Mononuclear cell (primary cell): ENCODE results near the gene ARID5B. TPM values are rescaled to one million over a fixed set of nuclear protein-coding genes. Genes with fewer than 3 reads are reported as not detected.

Source experiments
- H3K27me3 ChIP-seq: 2 replicates; pipeline ENCODE4 v1.6.0; 2011; ENCODE audit warnings: low read length, control low read depth; ENCODE audit not compliant: insufficient read depth
- H3K4me1 ChIP-seq: 2 replicates; pipeline ENCODE4 v1.5.1; 2011; ENCODE audit warnings: mild to moderate bottlenecking, low read length, control low read depth; ENCODE audit not compliant: insufficient read depth
- H3K4me3 ChIP-seq: 2 replicates; pipeline ENCODE4 v1.5.1; 2011; ENCODE audit warnings: mild to moderate bottlenecking, low read length, moderate library complexity
- H3K9me3 ChIP-seq: 2 replicates; pipeline ENCODE4 v1.5.1; 2011; ENCODE audit warnings: low read depth, mild to moderate bottlenecking, control low read depth, low read length
- total RNA-seq: library from RNA; depleted of rRNA; stranded (reverse); fragments of >200 nt; gene quantifications from one replicate; pipeline ENCODE4 v1.2.3, GENCODE V29; 2012

Gene ARID5B
- total RNA-seq, 1 donor = 52.9 TPM

DNA sequence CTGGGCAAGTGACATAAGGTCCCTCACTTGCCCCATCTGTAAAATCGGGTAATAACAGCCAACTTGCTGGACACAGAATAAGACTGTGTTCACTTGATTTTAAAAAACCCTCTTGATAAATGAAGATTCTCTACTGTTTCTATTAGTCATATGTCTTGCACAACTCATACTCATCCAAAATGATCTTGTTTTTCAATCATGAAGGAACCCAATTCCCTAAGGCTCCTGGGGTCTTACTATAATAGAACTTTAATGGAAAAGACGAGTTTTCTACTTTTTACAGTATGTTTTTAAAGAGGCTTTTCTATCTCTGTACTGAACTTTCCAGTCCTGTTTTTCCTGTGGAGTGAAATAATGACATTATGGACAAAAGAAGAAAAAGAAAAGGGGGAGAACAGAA lies 103.8 kb downstream of the ARID5B start:
- no peaks in the 10 kb centered on the region for H3K27me3 ChIP-seq
- no peak overlapping the region for H3K4me3 ChIP-seq
- peaks cover 20% of the 10 kb centered on the region for H3K4me1 ChIP-seq
- no peaks in the 10 kb centered on the region for H3K9me3 ChIP-seq

DNA sequence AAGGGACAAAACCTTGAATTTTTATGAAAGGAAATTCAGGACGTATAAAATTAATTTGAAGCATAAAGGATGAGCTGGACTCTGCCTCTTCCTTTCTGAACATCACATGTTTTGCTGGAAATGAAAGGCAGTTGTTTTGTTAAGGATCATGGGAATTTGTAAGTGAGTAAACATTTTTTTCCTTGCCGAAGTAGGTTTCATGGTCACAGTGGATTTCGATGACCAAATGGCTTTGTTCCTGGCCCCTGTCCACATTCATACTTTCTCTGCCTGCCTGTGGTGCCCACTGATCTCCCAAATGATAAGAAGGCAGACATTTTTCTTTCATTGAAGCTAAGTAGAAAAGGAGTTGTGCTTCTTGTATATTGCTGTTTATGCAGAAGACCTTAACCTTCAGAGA lies 104.2 kb downstream of the ARID5B start:
- H3K27me3 ChIP-seq = no peaks in the 10 kb centered on the region
- H3K4me1 ChIP-seq = peaks cover 20% of the 10 kb centered on the region
- no peaks in the 10 kb centered on the region for H3K9me3 ChIP-seq
- no peak overlapping the region for H3K4me3 ChIP-seq

DNA sequence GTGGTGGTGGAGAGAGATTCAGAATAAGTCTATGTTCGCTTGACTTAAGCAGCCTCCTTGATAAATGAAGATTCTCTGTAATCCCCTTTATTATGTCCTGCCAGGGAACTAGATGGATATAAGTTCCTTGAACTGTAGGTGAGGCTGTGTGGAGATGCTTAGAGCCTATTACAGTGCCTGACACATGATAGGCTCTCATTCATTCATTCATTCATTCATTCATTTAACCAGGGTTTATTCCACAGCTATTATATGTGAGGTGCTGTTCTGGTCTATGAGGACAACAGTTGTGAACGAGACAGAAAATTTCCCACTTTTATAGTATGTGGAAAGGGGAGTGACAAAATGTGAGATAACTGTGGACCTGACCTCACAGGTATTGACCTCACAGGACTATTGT lies 105.6 kb downstream of the ARID5B start:
- H3K9me3 ChIP-seq = no peaks in the 10 kb centered on the region
- no peaks in the 10 kb centered on the region for H3K27me3 ChIP-seq
- H3K4me1 ChIP-seq = peaks cover 12% of the 10 kb centered on the region
- H3K4me3 ChIP-seq = no peak overlapping the region

DNA sequence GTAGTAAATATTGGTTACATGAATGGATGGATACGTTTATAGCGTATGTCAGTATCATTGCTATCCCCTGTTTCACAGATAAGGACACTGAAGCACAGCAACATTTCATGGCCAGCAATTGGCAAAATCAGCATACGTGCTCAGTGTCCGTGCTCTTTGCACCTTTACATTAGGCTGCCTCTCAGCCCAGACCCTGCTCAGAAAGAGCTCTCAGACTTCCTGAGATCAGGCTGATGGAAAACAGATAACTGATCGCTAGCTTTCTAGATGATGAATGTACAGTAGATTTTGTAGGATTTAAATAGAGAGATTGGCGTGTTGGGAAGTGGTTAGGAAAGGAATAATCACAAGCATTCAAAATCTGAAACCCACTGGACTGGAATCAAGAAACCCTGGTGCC lies 106.7 kb downstream of the ARID5B start:
- no peaks in the 10 kb centered on the region for H3K27me3 ChIP-seq
- H3K4me1 ChIP-seq = peaks cover 12% of the 10 kb centered on the region
- H3K9me3 ChIP-seq = no peaks in the 10 kb centered on the region
- H3K4me3 ChIP-seq = no peak overlapping the region

DNA sequence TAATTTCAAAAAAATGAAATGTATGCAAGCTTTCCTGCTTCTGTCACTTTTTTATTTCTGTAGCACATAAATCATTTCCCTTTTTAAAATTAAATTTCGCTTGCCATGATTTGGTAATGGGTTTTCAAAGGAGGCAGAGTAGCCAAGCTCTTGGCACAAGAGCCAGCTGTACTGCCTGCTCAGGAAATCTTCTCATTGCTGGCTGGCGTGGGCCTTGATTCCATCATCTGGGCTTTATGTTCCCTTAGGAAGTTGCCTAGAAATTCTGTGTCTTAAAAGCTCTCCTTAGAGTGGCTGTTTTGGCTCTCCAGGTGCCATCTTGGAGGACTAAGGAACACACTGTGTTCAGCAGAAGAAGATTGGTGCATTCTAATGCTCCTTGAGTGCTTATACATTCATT lies 107.4 kb downstream of the ARID5B start:
- Histone ChIP-seq H3K9me3 (no peaks in the 10 kb centered on the region), H3K4me1 (peaks cover 8% of the 10 kb centered on the region), H3K4me3 (no peak overlapping the region), H3K27me3 (no peaks in the 10 kb centered on the region)

DNA sequence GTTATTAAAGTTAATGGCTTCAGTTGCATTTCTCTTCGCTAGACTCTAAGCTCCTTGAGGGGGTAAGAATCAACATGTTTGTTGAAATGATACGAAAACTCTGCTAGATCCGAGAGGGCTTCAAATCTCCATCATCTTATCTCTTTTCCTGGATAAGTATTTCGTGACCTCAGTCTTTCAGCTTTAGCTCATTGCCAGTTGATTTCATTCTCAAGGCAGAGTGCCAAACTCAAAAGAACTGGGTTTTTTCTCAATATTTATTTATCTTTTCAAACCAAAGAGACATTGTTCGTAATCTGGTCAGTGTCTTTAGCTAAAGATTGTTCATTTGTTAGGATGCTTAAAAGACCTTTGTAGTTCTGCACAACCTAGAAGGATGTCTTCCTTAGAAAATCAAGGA lies 108.9 kb downstream of the ARID5B start:
- peaks cover 5% of the 10 kb centered on the region for H3K4me1 ChIP-seq
- H3K27me3 ChIP-seq = no peaks in the 10 kb centered on the region
- no peak overlapping the region for H3K4me3 ChIP-seq
- no peaks in the 10 kb centered on the region for H3K9me3 ChIP-seq

DNA sequence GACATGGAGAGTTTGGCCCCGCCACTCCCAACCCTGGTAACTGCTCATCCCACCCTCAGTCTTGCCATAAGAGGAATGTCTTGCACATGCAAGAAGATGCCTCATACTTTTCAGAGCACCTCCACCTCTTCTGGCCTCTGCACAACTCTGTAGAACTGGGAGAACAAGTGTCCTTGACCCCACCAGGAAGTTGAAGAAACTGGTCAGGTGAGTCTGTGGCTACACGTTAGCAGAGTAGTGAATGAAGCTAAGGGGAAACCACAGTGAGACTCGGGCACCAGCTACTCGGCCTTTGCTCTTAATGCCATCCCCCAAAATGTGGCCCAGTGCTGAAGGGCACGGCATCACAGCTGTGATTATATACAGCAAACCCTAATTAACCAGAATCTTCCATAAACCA lies 110.1 kb downstream of the ARID5B start:
- Histone ChIP-seq H3K4me1 (peaks cover 15% of the 10 kb centered on the region), H3K27me3 (no peaks in the 10 kb centered on the region), H3K9me3 (no peaks in the 10 kb centered on the region), H3K4me3 (no peak overlapping the region)

DNA sequence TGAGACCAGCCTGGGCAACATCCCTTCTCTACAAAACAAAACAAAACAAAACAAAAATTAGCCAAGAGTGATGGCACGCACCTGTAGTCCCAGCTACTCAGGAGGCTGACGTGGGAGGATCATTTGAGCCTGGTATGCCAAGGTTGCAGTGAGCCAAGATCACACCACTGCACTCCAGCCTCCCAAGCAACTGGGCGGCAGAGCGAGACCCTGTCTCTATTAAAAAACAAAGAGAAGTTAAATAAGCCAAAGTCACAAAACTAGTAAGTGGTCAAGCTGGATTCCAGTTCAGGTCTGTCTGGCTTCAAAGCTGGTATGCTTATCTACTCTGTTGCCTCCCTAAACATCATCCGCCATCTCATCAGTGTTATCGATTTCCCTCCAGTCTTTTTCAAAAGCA lies 110.8 kb downstream of the ARID5B start:
- Histone ChIP-seq H3K4me3 (no peak overlapping the region), H3K4me1 (peaks cover 22% of the 10 kb centered on the region), H3K9me3 (no peaks in the 10 kb centered on the region), H3K27me3 (no peaks in the 10 kb centered on the region)

DNA sequence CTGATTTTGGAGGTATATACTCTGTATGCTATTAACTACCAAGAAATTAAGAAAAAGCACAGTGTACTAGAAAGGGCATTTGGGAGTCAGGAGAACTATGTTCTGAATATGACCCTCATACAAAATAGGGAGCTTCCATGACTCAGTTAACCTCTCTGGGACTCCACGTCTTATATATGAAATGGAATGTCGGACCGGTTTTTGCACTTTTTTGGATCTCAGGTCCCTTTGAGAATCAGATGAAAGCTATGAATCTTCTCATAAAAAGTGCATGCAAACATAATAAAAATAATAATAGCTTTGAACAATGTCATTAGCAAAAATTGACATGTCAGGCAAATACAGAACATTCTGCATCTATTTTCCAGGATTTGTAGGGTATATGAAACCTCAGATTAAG lies 113.0 kb downstream of the ARID5B start:
- Histone ChIP-seq H3K27me3 (no peaks in the 10 kb centered on the region), H3K9me3 (no peaks in the 10 kb centered on the region), H3K4me3 (no peak overlapping the region), H3K4me1 (peaks cover 33% of the 10 kb centered on the region)

DNA sequence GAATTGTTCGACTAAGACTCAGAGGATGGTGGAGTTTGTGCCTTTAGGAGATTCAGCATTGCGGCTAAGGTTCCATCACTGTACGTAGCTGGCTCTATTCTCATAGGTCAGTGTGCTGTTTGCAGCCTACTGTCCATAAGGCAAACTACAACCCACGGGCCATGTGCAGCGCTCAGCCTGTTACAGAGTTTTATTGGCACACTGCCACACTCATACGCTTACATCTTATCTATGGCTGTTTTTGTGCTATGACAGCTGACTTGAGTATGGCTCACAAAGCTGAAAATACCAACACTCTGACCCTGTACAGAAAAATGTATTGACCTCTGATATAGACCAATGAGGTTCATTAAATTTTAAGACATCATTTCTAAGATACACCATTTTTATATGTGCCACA lies 114.5 kb downstream of the ARID5B start:
- Histone ChIP-seq H3K4me3 (no peak overlapping the region), H3K4me1 (peaks cover 37% of the 10 kb centered on the region), H3K9me3 (no peaks in the 10 kb centered on the region), H3K27me3 (no peaks in the 10 kb centered on the region)

DNA sequence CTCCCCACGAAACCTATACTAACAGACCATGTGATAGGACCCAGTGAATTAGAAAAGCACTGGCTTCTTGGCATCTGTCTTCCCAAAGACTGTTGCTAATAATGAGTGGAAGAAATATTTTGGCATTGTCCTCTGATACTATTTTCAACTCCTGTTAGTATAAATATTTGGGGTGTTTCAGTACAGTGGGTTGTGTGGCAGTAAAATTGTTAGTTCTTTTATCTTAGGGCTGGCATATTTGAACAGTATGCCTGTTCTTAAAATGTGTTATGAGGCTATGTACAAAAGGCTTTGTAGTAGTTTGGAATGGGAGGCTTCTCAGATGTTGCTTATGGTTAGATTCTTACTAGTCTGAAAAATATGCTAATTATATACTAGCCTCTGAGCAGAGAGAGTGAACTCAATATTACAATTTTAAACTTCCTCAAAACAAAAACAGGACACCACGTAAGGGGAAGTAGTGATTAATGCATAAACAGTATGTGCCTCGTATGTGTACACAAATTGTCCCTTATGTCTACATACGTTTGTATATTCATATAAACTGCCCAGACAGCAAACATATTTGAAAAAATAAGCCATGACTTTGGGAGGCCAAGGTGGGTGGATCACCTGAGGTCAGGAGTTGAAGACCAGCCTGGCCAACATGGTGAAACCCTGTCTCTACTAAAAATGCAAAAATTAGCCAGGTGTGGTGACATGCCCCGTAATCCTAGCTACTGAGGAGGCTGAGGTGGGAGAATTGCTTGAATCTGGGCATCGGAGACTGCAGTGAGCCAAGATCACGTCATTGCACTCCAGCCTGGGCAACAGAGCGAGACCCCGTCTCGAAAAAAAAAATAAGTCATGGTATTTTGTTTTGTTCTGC lies 115.4 kb downstream of the ARID5B start:
- no peak overlapping the region for H3K4me3 ChIP-seq

DNA sequence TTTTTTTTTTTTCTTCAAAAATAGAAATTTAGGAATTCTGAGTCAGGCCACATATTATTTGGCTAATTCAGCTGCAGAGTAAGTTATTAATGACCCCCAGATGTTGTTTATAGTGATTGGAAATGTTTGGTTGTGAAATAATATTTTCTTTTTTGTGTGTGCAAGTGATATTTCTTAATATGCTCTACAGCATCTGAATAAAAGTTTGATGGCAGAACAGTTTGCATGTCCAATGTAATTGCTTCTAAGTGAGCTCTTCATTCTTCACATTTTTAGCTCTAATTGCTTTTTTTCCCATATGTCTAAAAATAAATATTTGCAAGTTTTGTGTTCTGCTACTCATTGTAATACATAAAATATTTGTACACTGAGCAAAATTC lies 116.0 kb downstream of the ARID5B start:
- Histone ChIP-seq H3K4me1 (peaks cover 48% of the 10 kb centered on the region), H3K27me3 (no peaks in the 10 kb centered on the region), H3K9me3 (no peaks in the 10 kb centered on the region), H3K4me3 (no peak overlapping the region)

More for the DNA sequence above, 115.4 kb downstream of the ARID5B start:
- Histone ChIP-seq H3K4me1 (peaks cover 42% of the 10 kb centered on the region), H3K9me3 (no peaks in the 10 kb centered on the region), H3K27me3 (no peaks in the 10 kb centered on the region)

DNA sequence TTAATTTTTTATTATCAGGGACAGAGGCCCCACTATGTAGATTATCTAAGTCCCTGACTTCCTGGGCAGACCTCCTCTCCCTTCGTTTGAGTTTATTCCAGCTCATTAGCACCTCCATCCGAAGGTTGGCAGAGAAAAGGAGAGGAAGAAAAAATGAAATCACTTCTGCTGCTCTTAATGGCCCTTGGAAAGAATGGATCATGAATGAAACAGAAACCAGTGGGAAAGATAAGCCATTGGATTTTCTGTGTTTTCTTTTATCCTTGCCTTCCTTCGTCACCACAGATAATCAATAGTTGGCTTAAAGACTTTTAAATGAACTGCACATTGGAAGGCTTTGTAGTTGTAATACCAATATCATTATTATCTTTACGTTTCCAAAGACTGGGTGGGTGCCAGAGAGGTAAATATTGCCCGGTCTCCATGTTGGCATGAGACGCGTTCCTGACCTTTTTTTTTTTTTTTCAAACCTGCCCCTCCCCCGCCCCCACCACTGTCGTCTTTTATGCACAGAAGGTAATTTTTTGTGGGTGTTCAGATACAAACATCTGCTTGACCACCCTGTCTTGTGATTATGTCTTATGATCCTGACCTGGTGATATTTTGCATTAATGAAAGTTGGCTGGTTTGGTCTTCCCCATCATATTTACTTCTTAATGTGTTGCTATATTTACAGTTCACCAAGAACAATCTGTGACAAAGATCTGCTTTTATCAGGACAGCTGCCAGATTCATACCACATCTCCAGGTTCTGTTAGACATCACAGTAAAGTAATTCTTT lies 116.8 kb downstream of the ARID5B start:
- Histone ChIP-seq H3K4me1 (peaks cover 51% of the 10 kb centered on the region), H3K9me3 (no peaks in the 10 kb centered on the region), H3K27me3 (no peaks in the 10 kb centered on the region), H3K4me3 (no peak overlapping the region)

DNA sequence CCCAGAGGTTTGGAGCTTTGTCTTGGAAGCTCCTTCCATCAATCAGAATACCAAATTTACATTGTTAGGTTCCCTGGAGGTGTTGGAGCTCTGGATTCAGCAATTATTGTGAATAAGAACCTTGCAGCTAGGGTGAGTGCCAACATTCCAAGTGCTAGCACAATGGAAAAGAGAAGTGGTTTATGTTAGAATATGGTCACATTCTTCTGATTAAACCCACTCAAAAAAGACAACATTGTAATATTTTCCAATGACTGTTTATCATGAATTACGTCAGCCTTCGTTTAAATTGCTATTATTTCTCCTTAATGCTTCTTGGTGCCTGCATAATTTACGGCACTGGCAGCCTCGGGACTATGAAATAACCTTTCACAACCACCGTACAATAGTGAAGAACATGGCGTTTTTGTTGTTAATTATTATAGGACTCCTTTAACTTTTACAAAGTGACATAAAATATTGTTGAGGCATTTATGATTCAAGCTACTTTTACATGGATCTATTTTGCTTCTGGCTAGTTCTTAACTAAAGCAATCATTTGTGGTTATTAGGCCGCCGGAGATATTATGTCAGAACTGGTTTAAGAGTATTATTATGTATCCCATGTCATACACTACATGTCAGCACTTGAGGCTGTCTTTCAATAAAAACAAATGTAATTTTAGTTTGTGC lies 117.7 kb downstream of the ARID5B start:
- peaks cover 55% of the 10 kb centered on the region for H3K4me1 ChIP-seq
- no peak overlapping the region for H3K4me3 ChIP-seq
- no peaks in the 10 kb centered on the region for H3K9me3 ChIP-seq
- H3K27me3 ChIP-seq = no peaks in the 10 kb centered on the region

DNA sequence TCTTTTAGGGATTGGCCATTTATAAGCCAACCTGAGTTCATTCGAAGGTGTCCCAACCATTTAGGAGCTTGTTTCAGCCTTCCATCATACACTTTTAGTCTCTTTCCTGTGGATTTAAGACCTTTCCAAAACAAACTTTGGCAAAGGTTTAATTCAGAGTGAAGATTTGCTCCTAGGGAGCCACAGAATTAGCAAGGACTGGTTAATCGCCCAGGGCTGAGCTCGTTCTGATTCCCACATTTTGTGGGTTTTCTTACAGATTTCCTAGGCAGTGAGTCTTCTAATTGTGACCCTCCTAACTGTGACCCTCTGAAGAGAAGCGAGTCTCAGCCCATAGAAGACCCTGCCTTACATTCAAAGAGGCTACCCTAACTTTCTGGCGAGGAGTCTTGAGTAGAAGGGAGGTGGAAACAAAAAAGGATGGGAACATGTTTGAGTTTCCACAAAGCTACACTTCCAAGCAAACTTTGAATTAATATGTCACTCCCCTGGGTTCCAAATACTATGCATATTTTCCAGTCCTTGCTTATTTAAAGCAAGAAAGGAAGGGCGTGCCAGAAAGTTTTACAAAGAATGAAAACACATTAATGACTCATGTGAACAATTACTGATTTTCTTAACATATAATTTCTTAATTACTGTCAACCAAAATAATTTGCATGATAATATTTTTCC lies 118.3 kb downstream of the ARID5B start:
- Histone ChIP-seq H3K4me1 (peaks cover 55% of the 10 kb centered on the region), H3K4me3 (no peak overlapping the region), H3K27me3 (no peaks in the 10 kb centered on the region), H3K9me3 (no peaks in the 10 kb centered on the region)
